Naive thymus-derived CD4-positive, alpha-beta T cell (primary cell): ENCODE measurements around the gene SYP. TPM values are rescaled to one million over a fixed set of nuclear protein-coding genes. Genes with fewer than 3 reads are reported as not detected.

Experiments
- ATAC-seq: fragments of 150-1000 bp; cut with Tn5 transposase; 2 replicates; pipeline ENCODE4 v1.10.0; 2021; ENCODE audit warnings: mild to moderate bottlenecking, moderate library complexity
- CTCF ChIA-PET: fragments of 350-600 bp; sonication (Branson Sonifier 250); formaldehyde crosslinking; loops from one replicate; lab custom pipeline; 2021; ENCODE audit warnings: antibody characterized with exemption; lab: Charles Lee
- POLR2A ChIA-PET: fragments of 350-600 bp; sonication (Branson Sonifier 250); formaldehyde crosslinking; loops from one replicate; lab custom pipeline; 2021; ENCODE audit warnings: antibody characterized with exemption, inconsistent platforms; lab: Charles Lee
- DNase-seq, 9 donors: peaks; one replicate each; pipeline versions ENCODE4 v3.0.0 to v3.0.0-alpha.2; 2020 to 2022; ENCODE audit warnings: mixed read lengths in 1 of 9
- H3K27ac ChIP-seq: one replicate; pipeline ENCODE4 v1.7.0; 2013; ENCODE audit warnings: mild to moderate bottlenecking, low read depth, low read length, moderate library complexity
- H3K27me3 ChIP-seq, 2 donors: one replicate each; pipeline ENCODE4 v1.7.0; 2013; ENCODE audit warnings: low read length in 2 of 2, mild to moderate bottlenecking in 2 of 2, moderate library complexity in 2 of 2; ENCODE audit not compliant: control insufficient read depth in 2 of 2, insufficient read depth in 2 of 2
- H3K36me3 ChIP-seq, 3 experiments: 1 replicate in 2 of 3; 2 replicates in 1 of 3; pipeline ENCODE4 v1.7.0; 2013; ENCODE audit warnings: low read length in 3 of 3, mild to moderate bottlenecking in 3 of 3, moderate library complexity in 1 of 3; ENCODE audit not compliant: insufficient read depth in 3 of 3, control insufficient read depth in 2 of 3
- H3K4me1 ChIP-seq, 2 donors: one replicate each; pipeline ENCODE4 v1.7.0; 2013; ENCODE audit warnings: low read length in 2 of 2, mild to moderate bottlenecking in 2 of 2, moderate library complexity in 1 of 2; ENCODE audit not compliant: control insufficient read depth in 2 of 2, insufficient read depth in 2 of 2
- H3K4me3 ChIP-seq: 2 replicates; pipeline ENCODE4 v1.7.0; 2013; ENCODE audit warnings: mild to moderate bottlenecking, low read length
- H3K9me3 ChIP-seq, 3 experiments: 1 replicate in 2 of 3; 2 replicates in 1 of 3; pipeline ENCODE4 v1.7.0; 2013; ENCODE audit warnings: low read length in 3 of 3; ENCODE audit not compliant: control insufficient read depth in 2 of 3
- H3K27ac Mint-ChIP-seq, 9 donors: one replicate each; pipeline ENCODE4 v1.8.0; 2020 to 2022; ENCODE audit warnings: mixed read lengths in 9 of 9, mild to moderate bottlenecking in 8 of 9, moderate library complexity in 5 of 9, inconsistent platforms in 2 of 9
- H3K27me3 Mint-ChIP-seq, 5 donors: one replicate each; pipeline ENCODE4 v1.8.0; 2021 to 2022; ENCODE audit warnings: mixed read lengths in 5 of 5, mild to moderate bottlenecking in 1 of 5
- H3K36me3 Mint-ChIP-seq, 5 donors: one replicate each; pipeline ENCODE4 v1.8.0; 2020 to 2022; ENCODE audit warnings: mixed read lengths in 5 of 5, mild to moderate bottlenecking in 3 of 5, inconsistent platforms in 1 of 5
- H3K4me1 Mint-ChIP-seq, 7 donors: one replicate each; pipeline ENCODE4 v1.8.0; 2020 to 2022; ENCODE audit warnings: mixed read lengths in 7 of 7, mild to moderate bottlenecking in 3 of 7, inconsistent platforms in 1 of 7
- H3K4me3 Mint-ChIP-seq, 10 donors: one replicate each; pipeline ENCODE4 v1.8.0; 2020 to 2022; ENCODE audit warnings: mild to moderate bottlenecking in 10 of 10, mixed read lengths in 10 of 10, moderate library complexity in 6 of 10, inconsistent platforms in 2 of 10
- H3K9me3 Mint-ChIP-seq, 11 donors: one replicate each; pipeline ENCODE4 v1.8.0; 2020 to 2022; ENCODE audit warnings: mixed read lengths in 11 of 11, mild to moderate bottlenecking in 4 of 11, inconsistent platforms in 1 of 11, moderate library complexity in 1 of 11
- intact Hi-C, 2 donors: fragments of 100-400 bp; cut with micrococcal nuclease; formaldehyde crosslinking; loops; one replicate each; pipeline ENCODE4 v1.15.1; 2023
- polyA plus RNA-seq, 2 donors: library from polyadenylated mRNA; unstranded; fragments of 300-500 nt; fragmentation: Illumina TruSeq; gene quantifications; one replicate each; pipeline ENCODE4 v1.2.3, GENCODE V29; 2021
- total RNA-seq, 6 experiments: library from RNA in 5 of 6; stranded (reverse) in 5 of 6; gene quantifications; 1 replicate in 5 of 6; 2 replicates in 1 of 6; pipeline ENCODE4 v1.2.3 and lab custom pipeline; 2021 to 2026

The SYP gene
- total and polyA plus RNA-seq, 7 experiments from 2014 or later: 0.26 to 2.2 (median 0.53) TPM

- peaks cover 11 to 41% (median 26%) of the 10 kb centered on the region in 7 donors for H3K4me1 Mint-ChIP-seq
- POLR2A ChIA-PET: interaction anchor here (0.6 to 1.9 kb wide), 14 partner anchors 10 to 1568 kb away, joined by 3 to 13 read pairs (median 4); partner anchors contain the start of genes CCDC22, PPP1R3F, PQBP1 and RBM3
- H3K4me3 ChIP-seq: peak overlapping the region; percentile 96
Observed at GRCh38 chrX:49190821-49191573, 9.0 kb downstream of the SYP start.

GRCh38 chrX:49189606-49190005, 10.4 kb downstream of the SYP start:
- no peaks in the 10 kb centered on the region for H3K9me3 ChIP-seq

More at GRCh38 chrX:49190821-49191573, 9.0 kb downstream of the SYP start:
- H3K27ac ChIP-seq: peak overlapping the region; percentile 82
- Mint-ChIP-seq H3K36me3 (peaks cover 0 to 3% (median 0%) of the 10 kb centered on the region in 5 donors), H3K27ac (peak overlapping the region; percentile 77 to 98 (median 94)), H3K27me3 (no peaks in the 10 kb centered on the region), H3K9me3 (peaks cover 0 to 2% (median 0%) of the 10 kb centered on the region in 11 donors), H3K4me3 (peak overlapping the region; percentile 86 to 95 (median 92))
- H3K4me1 ChIP-seq: peaks cover 0 to 15% of the 10 kb centered on the region in 2 donors
- intact Hi-C loops: loop anchor here (1.0 to 5.0 kb wide), 14 partner anchors 9 to 1354 kb away; partner anchors contain the start of genes CCDC22 (in 2 of the 2), PPP1R3F (in 2 of the 2), SYP (in 2 of the 2) and GPKOW (in 1 of the 2)
- peak; percentile 92 for ATAC-seq
- peak; percentile 43 to 95 (median 90) for DNase-seq
- H3K36me3 ChIP-seq: no peaks in the 10 kb centered on the region
- CTCF ChIA-PET: interaction anchor here (0.6 to 1.2 kb wide), 3 partner anchors 13 to 683 kb away, joined by 3 to 5 read pairs (median 3); no protein-coding TSS in a partner anchor
- no peaks in the 10 kb centered on the region for H3K27me3 ChIP-seq
- H3K9me3 ChIP-seq: no peaks in the 10 kb centered on the region

GRCh38 chrX:49188468-49189076, 11.4 kb downstream of the SYP start:
- H3K4me1 Mint-ChIP-seq: peaks cover 6 to 42% (median 33%) of the 10 kb centered on the region in 7 donors
- no peaks in the 10 kb centered on the region for H3K27me3 ChIP-seq
- H3K27ac Mint-ChIP-seq: no peak overlapping the region
- H3K36me3 Mint-ChIP-seq: peaks cover 0 to 1% (median 0%) of the 10 kb centered on the region in 5 donors
- H3K27ac ChIP-seq: no peak overlapping the region
- no peaks in the 10 kb centered on the region for H3K27me3 Mint-ChIP-seq
- intact Hi-C loops: no loop called here
- peak overlapping the region in 1 of 10 donors; percentile 74 for H3K4me3 Mint-ChIP-seq
- no peak for DNase-seq
- peaks cover 0 to 2% (median 0%) of the 10 kb centered on the region in 3 experiments for H3K36me3 ChIP-seq
- H3K9me3 ChIP-seq: no peaks in the 10 kb centered on the region
- ATAC-seq: no peak
- peaks cover 0 to 2% (median 0%) of the 10 kb centered on the region in 11 donors for H3K9me3 Mint-ChIP-seq
- H3K4me1 ChIP-seq: peaks cover 4 to 24% of the 10 kb centered on the region in 2 donors
- CTCF ChIA-PET: no interaction called here
- H3K4me3 ChIP-seq: no peak overlapping the region
- POLR2A ChIA-PET: no interaction called here

More at GRCh38 chrX:49189606-49190005, 10.4 kb downstream of the SYP start:
- Histone ChIP-seq H3K36me3 (no peaks in the 10 kb centered on the region), H3K4me3 (no peak overlapping the region), H3K27ac (peak overlapping the region; percentile 29), H3K4me1 (peaks cover 4 to 19% of the 10 kb centered on the region in 2 donors), H3K27me3 (no peaks in the 10 kb centered on the region)
- ATAC-seq: no peak
- peaks cover 11 to 42% (median 34%) of the 10 kb centered on the region in 7 donors for H3K4me1 Mint-ChIP-seq
- CTCF ChIA-PET: interaction anchor here (0.6 kb wide), 1 partner anchor 47 kb away, joined by 3 read pairs; no protein-coding TSS in a partner anchor
- intact Hi-C loops: loop anchor here (2.0 to 5.0 kb wide), 6 partner anchors 32 to 1352 kb away; partner anchors contain the start of genes CCDC22 (in 1 of the 2), GPKOW (in 1 of the 2), PRAF2 (in 1 of the 2) and USP27X (in 1 of the 2)
- H3K4me3 Mint-ChIP-seq: peak overlapping the region in 6 of 10 donors; percentile 17 to 95 (median 52)
- DNase-seq: no peak
- H3K9me3 Mint-ChIP-seq: peaks cover 0 to 2% (median 0%) of the 10 kb centered on the region in 11 donors
- H3K27ac Mint-ChIP-seq: peak overlapping the region in 8 of 9 donors; percentile 25 to 98 (median 60)
- POLR2A ChIA-PET: interaction anchor here (0.6 to 1.9 kb wide), 2 partner anchors 23 to 25 kb away, joined by 4 to 13 read pairs; no protein-coding TSS in a partner anchor
- H3K27me3 Mint-ChIP-seq: no peaks in the 10 kb centered on the region
- H3K36me3 Mint-ChIP-seq: peaks cover 0 to 1% (median 0%) of the 10 kb centered on the region in 5 donors

- Mint-ChIP-seq H3K27me3 (no peaks in the 10 kb centered on the region), H3K4me3 (peak overlapping the region in 1 of 10 donors; percentile 38), H3K9me3 (peaks cover 0 to 2% (median 0%) of the 10 kb centered on the region in 11 donors), H3K36me3 (peaks cover 0 to 2% (median 0%) of the 10 kb centered on the region in 5 donors), H3K27ac (peak overlapping the region in 1 of 9 donors; percentile 33), H3K4me1 (peaks cover 0 to 34% (median 24%) of the 10 kb centered on the region in 7 donors)
- no peak for DNase-seq
- ChIA-PET POLR2A (interaction anchor here (0.5 kb wide), 1 partner anchor 18 kb away, joined by 4 read pairs; no protein-coding TSS in a partner anchor), CTCF (no interaction called here)
- intact Hi-C loops: no loop called here
- Histone ChIP-seq H3K4me1 (peaks cover 4 to 14% of the 10 kb centered on the region in 2 donors), H3K4me3 (no peak overlapping the region), H3K27ac (no peak overlapping the region), H3K27me3 (no peaks in the 10 kb centered on the region), H3K9me3 (no peaks in the 10 kb centered on the region), H3K36me3 (peaks cover 0 to 10% (median 0%) of the 10 kb centered on the region in 3 experiments)
- no peak for ATAC-seq
Observed at GRCh38 chrX:49187526-49187925, 12.5 kb downstream of the SYP start.

- H3K9me3 Mint-ChIP-seq: peaks cover 0 to 2% (median 0%) of the 10 kb centered on the region in 11 donors
- peaks cover 0 to 32% (median 24%) of the 10 kb centered on the region in 7 donors for H3K4me1 Mint-ChIP-seq
- Histone ChIP-seq H3K4me3 (no peak overlapping the region), H3K4me1 (peaks cover 4 to 9% of the 10 kb centered on the region in 2 donors), H3K27me3 (no peaks in the 10 kb centered on the region), H3K27ac (no peak overlapping the region), H3K36me3 (peaks cover 0 to 14% (median 0%) of the 10 kb centered on the region in 3 experiments), H3K9me3 (no peaks in the 10 kb centered on the region)
- DNase-seq (no peak), ATAC-seq (no peak)
- peak overlapping the region in 1 of 9 donors; percentile 36 for H3K27ac Mint-ChIP-seq
- peaks cover 0 to 7% (median 0%) of the 10 kb centered on the region in 5 donors for H3K36me3 Mint-ChIP-seq
- POLR2A ChIA-PET: no interaction called here
- no peaks in the 10 kb centered on the region for H3K27me3 Mint-ChIP-seq
- CTCF ChIA-PET: interaction anchor here (0.8 to 1.0 kb wide), 2 partner anchors 20 to 385 kb away, joined by 3 to 4 read pairs; partner anchors contain the start of gene HDAC6
- intact Hi-C loops: no loop called here
- peak overlapping the region in 6 of 10 donors; percentile 11 to 93 (median 82) for H3K4me3 Mint-ChIP-seq
Observed at GRCh38 chrX:49187028-49187394, 13.0 kb downstream of the SYP start.
